Mesodermal cell (in vitro differentiated cells): ENCODE data around the gene PLP1. TPM values are rescaled to one million over a fixed set of nuclear protein-coding genes. Genes with fewer than 3 reads are reported as not detected.

Experiments used
- H3K27ac ChIP-seq: 2 replicates; pipeline ENCODE4 v1.7.0; 2013; ENCODE audit warnings: mild to moderate bottlenecking, low read depth, low read length, moderate library complexity; ENCODE audit not compliant: severe bottlenecking
- H3K36me3 ChIP-seq: 2 replicates; pipeline ENCODE4 v1.7.1; 2013; ENCODE audit warnings: mild to moderate bottlenecking, low read length, moderate library complexity; ENCODE audit not compliant: control insufficient read depth, insufficient read depth
- H3K4me1 ChIP-seq: one replicate; pipeline ENCODE4 v1.7.1; 2013; ENCODE audit warnings: mild to moderate bottlenecking, low read length; ENCODE audit not compliant: insufficient read depth, control insufficient read depth, poor library complexity, severe bottlenecking
- H3K4me3 ChIP-seq: 2 replicates; pipeline ENCODE4 v1.7.0; 2013; ENCODE audit warnings: low read length, control low read depth, mild to moderate bottlenecking; ENCODE audit not compliant: insufficient read depth, poor library complexity, severe bottlenecking; ENCODE audit errors: extremely low read depth
- H3K9me3 ChIP-seq: 2 replicates; pipeline ENCODE4 v1.7.1; 2013; ENCODE audit warnings: mild to moderate bottlenecking, low read length, moderate library complexity; ENCODE audit not compliant: control insufficient read depth
- WGBS, 2 experiments: methylation state at CpG; one replicate each; pipeline ENCODE4 v1.1.5; 2013; ENCODE audit warnings: missing lambda C conversion rate in 2 of 2; ENCODE audit not compliant: insufficient coverage in 2 of 2; 5-methylcytosine and 5-hydroxymethylcytosine counted together
- polyA plus RNA-seq, 2 experiments: library from polyadenylated mRNA; stranded (reverse); fragments of 50-300 nt; gene quantifications; one replicate each; pipeline ENCODE4 v1.2.3, GENCODE V29; 2013

PLP1 gene
- 51.0 TPM for polyA plus RNA-seq (2013, experiment 1 of 2)
- polyA plus RNA-seq (2013, experiment 2 of 2) = 38.0 TPM

GRCh38 chrX:103776546-103776945 is at the start of gene PLP1:
Gene PLP1 (plus strand): TSS chrX:103776840. CDS start chrX:103776996, 156 bp downstream.
- H3K4me1 ChIP-seq = no peaks in the 10 kb centered on the region
- 29% methylated on average over 1 of the region's 2 CpGs; no CpG with 5 or more reads in 1 of the 2 experiments for WGBS, 2 experiments
- no peak within 1 kb of the TSS for H3K27ac ChIP-seq
- H3K36me3 ChIP-seq = no peaks in the 10 kb centered on the region
- H3K4me3 ChIP-seq = peak within 1 kb of the TSS; percentile 2
- H3K9me3 ChIP-seq = no peaks in the 10 kb centered on the region

GRCh38 chrX:103727115-103727514 is 49.5 kb upstream of the PLP1 start:
- peaks cover 18% of the 10 kb centered on the region for H3K4me1 ChIP-seq
- WGBS, 2 experiments = no CpG with 5 or more reads among the region's 4 CpGs

GRCh38 chrX:103729015-103729414 is 47.6 kb upstream of the PLP1 start:
- WGBS, 2 experiments = 80% methylated on average over 1 of the region's 5 CpGs; no CpG with 5 or more reads in 1 of the 2 experiments
- H3K4me1 ChIP-seq = peaks cover 18% of the 10 kb centered on the region
- H3K27ac ChIP-seq = no peak overlapping the region
- H3K9me3 ChIP-seq = no peaks in the 10 kb centered on the region
- H3K36me3 ChIP-seq = no peaks in the 10 kb centered on the region
- no peak overlapping the region for H3K4me3 ChIP-seq

More at GRCh38 chrX:103727115-103727514, 49.5 kb upstream of the PLP1 start:
- no peaks in the 10 kb centered on the region for H3K9me3 ChIP-seq
- H3K27ac ChIP-seq = no peak overlapping the region
- H3K36me3 ChIP-seq = no peaks in the 10 kb centered on the region
- H3K4me3 ChIP-seq = no peak overlapping the region

- peaks cover 18% of the 10 kb centered on the region for H3K4me1 ChIP-seq
- WGBS, 2 experiments = no CpG with 5 or more reads among the region's 3 CpGs
- peak overlapping the region; percentile 81 for H3K27ac ChIP-seq
Observed at GRCh38 chrX:103730147-103730795, 46.4 kb upstream of the PLP1 start.

GRCh38 chrX:103730796-103731493 is 45.7 kb upstream of the PLP1 start:
- Histone ChIP-seq H3K27ac (peak overlapping the region; percentile 81), H3K9me3 (no peaks in the 10 kb centered on the region), H3K4me1 (peaks cover 18% of the 10 kb centered on the region), H3K4me3 (no peak overlapping the region), H3K36me3 (no peaks in the 10 kb centered on the region)
- 78% methylated on average over 3 of the region's 8 CpGs; no CpG with 5 or more reads in 1 of the 2 experiments for WGBS, 2 experiments

More at GRCh38 chrX:103730147-103730795, 46.4 kb upstream of the PLP1 start:
- H3K9me3 ChIP-seq = no peaks in the 10 kb centered on the region
- H3K4me3 ChIP-seq = no peak overlapping the region
- no peaks in the 10 kb centered on the region for H3K36me3 ChIP-seq

- H3K4me1 ChIP-seq = peaks cover 18% of the 10 kb centered on the region
- H3K4me3 ChIP-seq = no peak overlapping the region
- no peaks in the 10 kb centered on the region for H3K36me3 ChIP-seq
- WGBS, 2 experiments = no CpG with 5 or more reads among the region's 1 CpG
- no peak overlapping the region for H3K27ac ChIP-seq
- H3K9me3 ChIP-seq = no peaks in the 10 kb centered on the region
Observed at GRCh38 chrX:103733017-103733416, 43.6 kb upstream of the PLP1 start.

GRCh38 chrX:103734125-103734760 is 42.4 kb upstream of the PLP1 start:
- Histone ChIP-seq H3K9me3 (no peaks in the 10 kb centered on the region), H3K36me3 (no peaks in the 10 kb centered on the region), H3K4me1 (peaks cover 17% of the 10 kb centered on the region), H3K27ac (peak overlapping the region; percentile 10), H3K4me3 (no peak overlapping the region)
- 75 to 83% methylated on average over 1 to 3 of the region's 4 CpGs for WGBS, 2 experiments

GRCh38 chrX:103737696-103738095 is 38.9 kb upstream of the PLP1 start:
- H3K4me3 ChIP-seq = no peak overlapping the region
- H3K4me1 ChIP-seq = no peaks in the 10 kb centered on the region
- no peaks in the 10 kb centered on the region for H3K36me3 ChIP-seq
- no peaks in the 10 kb centered on the region for H3K9me3 ChIP-seq
- no peak overlapping the region for H3K27ac ChIP-seq

- no CpG with 5 or more reads among the region's 1 CpG for WGBS, 2 experiments
- Histone ChIP-seq H3K4me3 (no peak overlapping the region), H3K9me3 (no peaks in the 10 kb centered on the region), H3K27ac (no peak overlapping the region), H3K36me3 (no peaks in the 10 kb centered on the region), H3K4me1 (no peaks in the 10 kb centered on the region)
Observed at GRCh38 chrX:103739421-103739820, 37.2 kb upstream of the PLP1 start.

GRCh38 chrX:103741879-103742278 is 34.8 kb upstream of the PLP1 start:
- WGBS, 2 experiments = no CpG with 5 or more reads among the region's 1 CpG
- no peaks in the 10 kb centered on the region for H3K9me3 ChIP-seq
- H3K36me3 ChIP-seq = no peaks in the 10 kb centered on the region
- no peaks in the 10 kb centered on the region for H3K4me1 ChIP-seq
- no peak overlapping the region for H3K27ac ChIP-seq
- no peak overlapping the region for H3K4me3 ChIP-seq
